G401 (cell line): Measurements from ENCODE around the gene ACTR1A. TPM values are rescaled to one million over a fixed set of nuclear protein-coding genes. Genes with fewer than 3 reads are reported as not detected.

Experiments
- DNase-seq: peaks from one replicate; pipeline ENCODE4 v3.0.0-alpha.2; 2015; ENCODE audit warnings: low spot score
- in situ Hi-C: cut with HindIII; loops from 2 replicates; pipeline ENCODE4 v1.10.0; 2016; ENCODE audit warnings: low sequenced_read_pairs, mixed read lengths
- total RNA-seq: library from RNA; depleted of rRNA; stranded (reverse); fragments of >200 nt; shearing (Covaris generic); gene quantifications from 2 replicates; pipeline ENCODE4 v1.2.3, GENCODE V29; 2014; rRNA removed

ACTR1A gene
- total RNA-seq, 1 experiment from 2014 or later = 185 TPM

GRCh38 chr10:102435133-102435497 lies 67.4 kb downstream of the ACTR1A start:
- in situ Hi-C loops = no loop called here
- DNase-seq = no peak

GRCh38 chr10:102434394-102435132 lies 67.9 kb downstream of the ACTR1A start:
- in situ Hi-C loops = no loop called here
- no peak for DNase-seq

GRCh38 chr10:102433619-102434046 lies 68.9 kb downstream of the ACTR1A start:
- in situ Hi-C loops = no loop called here
- no peak for DNase-seq

DNA sequence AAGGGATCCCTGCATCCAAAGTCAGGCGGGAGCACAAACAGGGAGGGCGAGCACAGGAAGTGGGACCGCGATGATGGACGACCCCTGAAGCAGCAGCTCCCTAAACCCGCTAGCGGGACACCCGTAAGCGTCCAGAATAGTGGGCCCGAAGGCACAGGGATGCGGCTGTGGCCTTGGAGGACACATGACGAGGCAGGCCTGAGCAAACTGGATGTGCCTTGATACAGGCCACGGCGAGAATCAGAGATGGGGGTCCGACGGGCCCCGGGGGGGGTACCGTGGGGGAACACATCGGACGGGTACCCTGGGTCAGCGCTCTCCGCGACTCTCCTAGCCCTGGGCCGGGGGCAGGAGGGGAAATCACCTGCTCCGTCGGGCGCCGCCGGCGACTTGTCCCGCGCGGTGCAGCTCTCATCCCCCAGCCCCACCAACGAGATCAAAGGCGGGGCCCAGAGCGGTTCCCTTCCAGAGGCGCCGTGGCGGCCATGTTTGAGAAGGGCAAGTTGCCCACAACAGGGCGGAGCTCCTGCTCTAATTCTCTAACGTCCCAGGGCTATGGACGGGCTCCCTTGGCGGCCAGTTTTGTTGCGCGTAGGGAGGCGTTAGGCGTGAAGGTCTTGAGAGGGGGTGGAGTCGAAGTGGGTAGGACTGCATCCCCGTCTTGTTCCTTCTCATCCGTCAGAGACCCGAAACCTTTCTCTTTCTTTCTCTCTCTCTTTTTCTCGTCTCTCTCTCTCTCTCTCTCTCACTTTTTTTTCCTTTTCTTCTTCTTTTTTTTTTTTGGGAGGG lies 70.2 kb downstream of the ACTR1A start, which contains the start of gene CUEDC2:
Gene CUEDC2, minus strand, starts transcription at position 413 of the 789 bp plus-strand sequence. CDS start 7,386 bp downstream, outside the sequence.
- peak; percentile 98 for DNase-seq
- in situ Hi-C loops = no loop called here

DNA sequence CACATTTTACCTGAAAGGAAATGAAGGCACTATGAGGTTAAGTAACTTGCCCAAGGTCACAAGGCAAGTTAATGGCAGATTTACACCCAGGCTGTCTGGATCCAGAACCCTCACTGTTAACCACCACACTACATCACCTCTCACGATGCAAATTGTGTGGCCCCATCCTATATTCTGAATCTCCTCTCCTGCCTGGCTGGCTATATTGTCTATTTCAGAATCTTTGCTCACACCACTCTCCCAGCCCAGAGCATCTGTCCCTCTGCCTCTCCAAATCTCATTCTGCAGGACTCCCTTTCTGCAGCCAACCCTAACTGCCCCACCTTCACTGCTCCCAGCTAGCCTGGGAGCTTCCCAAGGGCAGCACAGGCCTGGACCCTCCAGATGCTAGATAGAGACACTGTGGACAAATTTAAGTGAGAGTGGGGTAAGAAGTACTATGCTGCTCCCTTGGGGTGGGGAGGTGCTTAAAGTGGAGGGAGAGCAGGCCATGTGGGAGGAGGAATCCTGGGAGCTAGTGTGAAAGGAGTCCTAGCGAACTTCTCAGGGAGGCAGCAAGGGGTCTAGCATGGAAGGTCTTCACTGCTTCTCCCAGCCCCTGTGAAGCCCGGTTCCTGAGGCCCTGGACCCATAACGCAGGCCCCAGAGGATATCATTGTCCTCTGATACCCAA lies 70.9 kb downstream of the ACTR1A start:
- DNase-seq = no peak

GRCh38 chr10:102429468-102429867 lies 73.0 kb downstream of the ACTR1A start:
- in situ Hi-C loops = no loop called here
- no peak for DNase-seq

More for the DNA sequence above, 70.9 kb downstream of the ACTR1A start:
- in situ Hi-C loops = no loop called here

Other genes with a start within 250 kb of the ACTR1A start
- 23.3 and 23.9 TPM in 2 replicates for gene NFKB2, start 107.0 kb downstream of the ACTR1A start, total RNA-seq
- 3.1 and 7.9 TPM in 2 replicates for gene PSD, start 83.9 kb downstream of the ACTR1A start, total RNA-seq
- 29.9 and 32.1 TPM in 2 replicates for gene FBXL15, start 81.9 kb downstream of the ACTR1A start, total RNA-seq
- 133 and 209 TPM in 2 replicates for gene CUEDC2, start 70.1 kb downstream of the ACTR1A start, total RNA-seq
- 1.8 TPM in 1 of 2 replicates, not detected in the other for gene C10orf95, start 51.2 kb downstream of the ACTR1A start, total RNA-seq
- 1.7 and 2.4 TPM in 2 replicates for gene SUFU, start 1.3 kb upstream of the ACTR1A start, total RNA-seq
- gene TRIM8, start 141.8 kb upstream of the ACTR1A start, total RNA-seq = 30.2 and 44.4 TPM in 2 replicates
- gene ARL3, start 211.7 kb upstream of the ACTR1A start, total RNA-seq = 10.4 and 10.5 TPM in 2 replicates
- gene SFXN2, start 211.9 kb upstream of the ACTR1A start, total RNA-seq = 17.0 and 25.7 TPM in 2 replicates
- 13.6 and 16.6 TPM in 2 replicates for gene WBP1L, start 241.2 kb upstream of the ACTR1A start, total RNA-seq